VCaP (cell line): ENCODE data around the gene SSR1.
"Not testable (repeated sequence)": the region's sequence is repeated elsewhere in the genome, so short reads cannot be mapped to it uniquely, and the experiment has no call there.

Experiments
- H3K27ac ChIP-seq: fragments of 450-650 bp; 2 replicates; pipeline ENCODE4 v1.5.1; 2017
- TF ChIP-seq, protein P1 (sequence below): fragments of 450-650 bp; conservative IDR thresholded peaks from 2 replicates; pipeline ENCODE4 v1.5.1; 2017; ENCODE audit warnings: mild to moderate bottlenecking, moderate library complexity

Gene SSR1

DNA sequence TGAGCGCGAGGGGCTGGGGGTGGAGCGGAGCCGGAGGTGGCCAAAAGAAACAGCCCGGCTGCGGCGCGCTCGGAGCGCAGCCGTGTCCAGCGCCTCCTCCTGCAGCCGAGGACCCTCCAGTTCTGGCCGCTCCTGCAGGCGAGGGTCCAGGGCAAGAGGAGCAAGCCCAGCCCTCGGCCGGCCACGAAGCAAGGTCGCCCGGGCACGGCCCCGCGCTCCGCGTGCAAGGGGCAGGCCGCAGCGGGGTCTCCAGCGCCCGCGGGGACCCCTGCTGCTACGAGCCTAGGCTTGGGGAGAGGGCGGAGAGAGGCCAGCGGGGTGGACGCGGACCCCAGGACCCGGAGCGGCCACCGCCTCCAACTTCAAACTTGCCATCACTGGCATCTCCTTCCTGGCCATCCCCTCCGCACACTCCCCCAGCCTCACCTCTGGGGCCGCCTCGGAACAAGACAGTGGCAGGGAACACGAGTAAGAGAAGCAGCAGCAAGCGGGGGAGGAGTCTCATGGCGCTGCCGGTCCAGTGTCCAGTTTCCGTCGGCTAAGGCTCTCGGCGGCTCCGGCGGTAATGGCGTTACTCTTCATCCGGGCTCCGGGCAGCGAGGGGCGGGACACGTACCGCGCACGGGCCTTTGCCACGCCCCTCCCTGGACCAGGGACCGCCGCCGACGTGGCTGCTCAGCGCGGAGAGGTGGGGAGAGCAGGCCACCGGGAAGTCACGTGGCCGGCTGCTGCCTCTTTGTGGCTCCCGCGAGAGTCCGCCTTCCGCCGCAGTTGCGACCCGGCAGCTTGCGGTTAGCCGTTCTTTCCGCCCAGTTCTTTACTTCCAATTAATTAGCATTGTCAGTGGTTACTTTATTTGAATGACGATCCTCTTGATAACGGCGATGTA, at the start of gene SSR1:
TSS of gene SSR1 (minus strand) at position 584 of the 889 bp plus-strand sequence. CDS start at position 505, 79 bp downstream.
- peak within 1 kb of the TSS; percentile 72 for H3K27ac ChIP-seq
- TF ChIP-seq, protein P1, sequence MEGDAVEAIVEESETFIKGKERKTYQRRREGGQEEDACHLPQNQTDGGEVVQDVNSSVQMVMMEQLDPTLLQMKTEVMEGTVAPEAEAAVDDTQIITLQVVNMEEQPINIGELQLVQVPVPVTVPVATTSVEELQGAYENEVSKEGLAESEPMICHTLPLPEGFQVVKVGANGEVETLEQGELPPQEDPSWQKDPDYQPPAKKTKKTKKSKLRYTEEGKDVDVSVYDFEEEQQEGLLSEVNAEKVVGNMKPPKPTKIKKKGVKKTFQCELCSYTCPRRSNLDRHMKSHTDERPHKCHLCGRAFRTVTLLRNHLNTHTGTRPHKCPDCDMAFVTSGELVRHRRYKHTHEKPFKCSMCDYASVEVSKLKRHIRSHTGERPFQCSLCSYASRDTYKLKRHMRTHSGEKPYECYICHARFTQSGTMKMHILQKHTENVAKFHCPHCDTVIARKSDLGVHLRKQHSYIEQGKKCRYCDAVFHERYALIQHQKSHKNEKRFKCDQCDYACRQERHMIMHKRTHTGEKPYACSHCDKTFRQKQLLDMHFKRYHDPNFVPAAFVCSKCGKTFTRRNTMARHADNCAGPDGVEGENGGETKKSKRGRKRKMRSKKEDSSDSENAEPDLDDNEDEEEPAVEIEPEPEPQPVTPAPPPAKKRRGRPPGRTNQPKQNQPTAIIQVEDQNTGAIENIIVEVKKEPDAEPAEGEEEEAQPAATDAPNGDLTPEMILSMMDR = no peak

DNA sequence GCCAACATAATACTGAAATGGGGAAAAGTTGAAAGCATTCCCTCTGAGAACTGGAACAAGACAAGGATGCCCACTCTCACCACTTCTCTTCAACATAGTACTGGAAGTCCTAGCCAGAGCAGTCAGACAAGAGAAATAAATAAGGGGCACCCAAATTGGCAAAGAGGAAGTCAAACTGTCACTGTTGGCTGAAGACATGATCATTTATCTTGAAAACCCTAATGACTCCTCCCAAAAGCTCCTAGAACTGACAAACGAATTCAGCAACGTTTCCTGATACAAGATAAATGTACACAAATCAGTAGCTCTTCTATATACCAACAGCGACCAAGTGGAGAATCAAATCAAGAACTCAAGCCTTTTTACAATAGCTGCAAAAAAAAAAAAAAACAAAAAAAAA, 38.9 kb upstream of the SSR1 start:
- H3K27ac ChIP-seq = not testable (repeated sequence)

DNA sequence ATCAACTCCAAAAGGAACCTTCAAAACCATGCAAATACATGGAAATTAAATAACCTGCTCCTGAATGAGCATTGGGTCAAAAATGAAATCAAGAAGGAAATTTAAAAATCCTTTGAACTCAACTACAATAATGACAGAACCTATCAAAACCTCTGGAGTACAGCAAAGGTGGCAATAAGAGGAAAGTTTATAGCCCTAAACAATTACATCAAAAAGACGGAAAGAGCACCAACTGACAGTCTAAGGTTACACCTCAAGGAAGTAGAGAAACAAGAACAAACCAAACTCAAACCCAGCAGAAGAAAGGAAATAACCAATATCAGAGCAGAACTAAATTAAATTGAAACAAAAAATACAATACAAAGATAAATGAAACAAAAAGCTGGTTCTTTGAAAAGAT, 37.6 kb upstream of the SSR1 start:
- not testable (repeated sequence) for H3K27ac ChIP-seq

DNA sequence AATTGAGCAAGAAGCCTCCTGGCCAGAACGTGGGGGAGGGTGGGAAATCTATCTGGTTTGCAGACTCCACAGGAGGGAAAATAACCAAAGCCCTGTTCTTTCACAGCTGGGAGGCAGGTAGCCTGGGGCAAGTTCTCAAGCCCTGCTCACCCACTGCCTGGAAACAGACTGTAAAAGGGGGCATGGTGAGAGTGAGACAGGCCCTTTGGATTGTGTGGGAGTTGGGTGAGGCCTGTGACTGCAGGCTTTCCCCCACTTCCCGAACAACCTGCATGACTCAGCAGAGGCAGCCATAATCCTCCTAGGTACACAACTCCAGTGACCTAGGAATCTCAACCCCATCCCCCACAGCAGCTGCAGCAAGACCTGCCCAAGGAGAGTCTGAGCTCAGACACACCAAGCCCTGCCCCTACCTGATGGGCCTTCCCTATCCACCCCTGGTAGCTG, 34.6 kb upstream of the SSR1 start:
- H3K27ac ChIP-seq = not testable (repeated sequence)

DNA sequence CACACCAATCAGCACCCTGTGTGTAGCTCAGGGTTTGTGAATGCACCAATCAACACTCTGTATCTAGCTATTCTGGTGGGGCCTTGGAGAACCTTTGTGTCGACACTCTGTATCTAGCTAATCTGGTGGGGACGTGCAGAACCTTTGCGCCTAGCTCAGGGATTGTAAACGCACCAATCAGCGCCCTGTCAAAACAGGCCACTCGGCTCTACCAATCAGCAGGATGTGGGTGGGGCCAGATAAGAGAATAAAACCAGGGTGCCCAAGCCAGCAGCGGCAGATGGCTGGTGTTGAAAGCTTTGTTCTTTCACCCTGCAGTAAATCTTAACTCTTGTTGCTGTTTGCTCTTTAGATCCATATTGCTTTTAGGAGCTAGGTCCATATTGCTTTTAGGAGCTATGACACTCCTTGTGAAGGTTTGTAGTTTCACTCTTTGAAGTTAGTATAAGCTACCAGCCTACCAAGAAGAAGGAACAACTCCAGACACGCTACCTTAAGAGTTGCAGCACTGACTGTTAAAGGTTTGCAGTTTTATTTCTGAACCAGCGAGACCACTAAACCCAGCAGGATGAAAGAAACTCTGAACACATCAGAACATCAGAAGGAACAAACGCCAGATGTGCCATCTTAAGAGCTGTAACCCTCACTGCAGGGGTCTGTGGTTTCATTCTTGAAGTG, 31.9 kb upstream of the SSR1 start:
- not testable (repeated sequence) for H3K27ac ChIP-seq

DNA sequence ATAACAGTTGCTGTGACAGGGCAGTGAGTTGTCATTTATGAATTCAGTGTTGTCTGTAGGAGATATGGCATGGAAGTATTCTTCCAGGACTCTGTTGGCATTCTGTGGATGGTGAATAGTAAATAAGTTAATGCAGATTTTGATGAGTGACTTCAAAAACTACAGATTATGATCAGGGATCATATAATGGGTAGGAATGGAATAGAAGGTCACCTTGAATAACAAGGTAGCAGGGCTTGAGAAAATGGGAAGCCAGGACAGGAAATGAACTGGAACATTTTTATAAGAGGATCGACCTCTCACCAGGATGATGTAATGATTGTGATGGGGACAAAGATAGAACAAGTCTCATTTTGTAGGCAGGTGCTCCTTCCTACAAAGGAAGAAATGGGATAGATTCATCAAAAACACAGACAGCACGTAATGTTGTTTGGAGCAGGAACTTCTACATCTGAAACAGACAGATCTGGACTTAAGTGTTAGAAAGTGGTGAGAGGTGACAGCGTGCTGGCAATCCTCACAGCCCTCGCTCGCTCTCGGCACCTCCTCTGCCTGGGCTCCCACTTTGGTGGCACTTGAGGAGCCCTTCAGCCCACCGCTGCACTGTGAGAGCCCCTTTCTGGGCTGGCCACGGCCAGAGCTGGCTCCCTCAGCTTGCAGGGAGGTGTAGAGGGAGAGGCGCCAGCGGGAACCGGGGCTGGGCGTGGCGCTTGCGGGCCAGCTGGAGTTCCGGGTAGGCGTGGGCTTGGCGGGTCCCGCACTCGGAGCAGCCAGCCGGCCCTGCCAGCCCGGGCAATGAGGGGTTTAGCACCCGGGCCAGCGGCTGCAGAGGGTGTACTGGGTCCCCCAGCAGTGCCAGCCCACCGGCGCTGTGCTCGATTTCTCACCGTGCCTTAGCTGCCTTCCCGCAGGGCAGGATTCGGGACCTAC, 30.8 kb upstream of the SSR1 start:
- no peak overlapping the region for H3K27ac ChIP-seq
- TF ChIP-seq, protein P1 = no peak

DNA sequence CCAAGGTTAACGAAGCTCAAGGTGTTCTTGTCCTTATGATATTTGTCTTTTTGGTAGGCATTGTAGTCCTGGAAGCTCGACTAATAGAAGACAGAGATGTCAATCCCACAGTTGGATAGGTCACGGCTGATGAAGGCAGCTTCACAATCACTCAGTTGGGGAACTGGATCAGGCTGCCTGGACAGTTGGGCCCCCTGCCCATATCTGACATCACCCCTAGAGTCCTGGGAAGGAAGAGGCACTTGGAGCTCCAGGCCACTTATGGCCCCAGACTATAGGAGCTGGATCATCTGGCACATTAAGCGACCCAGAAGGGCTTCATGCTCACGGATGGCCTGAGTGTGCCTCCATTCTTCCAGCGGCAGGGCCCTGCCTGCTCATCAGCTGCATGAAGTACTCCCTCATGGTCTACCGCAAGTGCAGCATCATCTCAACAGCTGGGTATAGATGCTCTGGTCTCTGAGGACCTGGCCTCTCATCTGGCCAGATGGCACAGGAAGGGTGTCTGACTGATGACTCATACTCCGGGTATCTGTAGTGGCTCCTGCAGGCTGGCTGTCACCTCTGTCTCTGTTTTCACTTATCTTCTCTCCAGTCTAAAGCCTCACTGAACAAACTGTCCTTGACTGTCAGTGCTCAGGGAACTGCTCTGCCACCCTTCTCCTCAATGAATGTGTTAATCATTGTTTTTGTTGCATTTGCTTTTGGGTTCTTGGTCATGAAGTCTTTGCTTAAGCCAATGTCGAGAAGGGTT, 29.2 kb upstream of the SSR1 start:
- TF ChIP-seq, protein P1 = no peak

DNA sequence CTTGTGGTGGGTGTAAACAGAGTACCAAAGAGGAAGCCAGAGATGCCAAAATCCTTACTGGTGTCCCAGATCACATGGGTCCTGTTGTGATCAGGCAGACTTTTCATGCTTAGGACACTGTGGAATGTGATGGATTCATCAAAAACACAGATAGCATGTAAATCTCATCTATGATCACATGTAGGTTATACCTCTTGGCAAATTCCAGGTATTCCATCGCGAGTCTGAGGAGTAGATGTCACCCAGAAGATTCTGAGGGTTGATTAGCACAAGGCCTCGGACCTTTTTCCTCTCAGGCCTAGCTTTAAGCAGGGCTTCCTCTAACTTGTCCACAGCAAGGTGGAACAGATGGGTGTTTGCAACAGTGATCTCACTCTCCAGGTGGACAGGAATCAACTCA, 28.3 kb upstream of the SSR1 start:
- TF ChIP-seq, protein P1 = no peak
- H3K27ac ChIP-seq = no peak overlapping the region

More for the DNA sequence above, 29.2 kb upstream of the SSR1 start:
- no peak overlapping the region for H3K27ac ChIP-seq

DNA sequence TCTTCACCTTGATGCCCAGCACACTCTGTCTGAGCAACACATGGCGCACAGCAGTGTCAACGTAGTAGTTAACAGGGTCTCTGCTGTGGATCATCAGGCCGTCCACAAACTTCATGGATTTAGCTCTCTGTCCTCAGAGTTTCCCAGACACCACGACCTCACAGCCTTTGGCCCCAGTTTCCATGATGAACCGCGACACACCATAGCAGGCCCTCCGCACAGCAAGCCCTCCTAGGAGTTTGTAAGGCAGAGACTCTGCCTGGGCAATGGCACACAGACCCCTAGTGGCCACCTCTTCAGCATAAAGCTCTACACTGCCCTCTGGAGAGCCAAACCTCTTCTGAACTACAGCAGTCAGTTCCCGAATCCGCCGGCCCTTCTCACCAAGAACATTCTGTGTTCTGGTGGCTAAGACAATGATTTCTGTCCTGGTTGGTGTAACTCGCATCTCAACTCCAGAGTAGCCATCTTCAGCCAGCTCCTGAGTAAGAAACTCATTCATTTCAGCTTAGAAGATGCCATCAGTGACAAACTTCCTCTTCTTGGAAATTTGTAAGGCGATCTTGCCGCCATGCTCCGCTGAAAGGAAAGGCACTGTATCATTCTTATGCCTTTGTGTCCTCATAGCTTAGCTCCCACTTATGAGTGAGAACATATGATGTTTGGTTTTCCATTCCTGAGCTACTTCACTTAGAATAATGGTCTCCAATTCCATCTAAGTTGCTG, 26.2 kb upstream of the SSR1 start:
- not testable (repeated sequence) for H3K27ac ChIP-seq
